Liver (tissue), 9 donors: ENCODE results near the gene PDP2. TPM values are rescaled to one million over a fixed set of nuclear protein-coding genes. Genes with fewer than 3 reads are reported as not detected.

Source experiments
- DNase-seq: peaks from one replicate; pipeline ENCODE4 v3.0.0-alpha.2; 2017; ENCODE audit warnings: low spot score
- H3K27ac ChIP-seq, 2 donors: one replicate each; pipeline ENCODE4 v1.7.0; 2013; ENCODE audit warnings: inconsistent platforms in 2 of 2, low read length in 2 of 2, control low read depth in 1 of 2, low read depth in 1 of 2, mild to moderate bottlenecking in 1 of 2
- H3K27me3 ChIP-seq, 4 donors: one replicate each; pipeline versions ENCODE4 v1.6.1 to v1.7.0; 2013; ENCODE audit warnings: low read length in 3 of 4, inconsistent platforms in 1 of 4, mild to moderate bottlenecking in 1 of 4, moderate library complexity in 1 of 4; ENCODE audit not compliant: control insufficient read depth in 4 of 4, insufficient read depth in 4 of 4
- H3K36me3 ChIP-seq, 4 donors: one replicate each; pipeline versions ENCODE4 v1.6.1 to v1.7.0; 2013; ENCODE audit warnings: low read length in 3 of 4, mild to moderate bottlenecking in 3 of 4, low read depth in 1 of 4, moderate library complexity in 1 of 4; ENCODE audit not compliant: control insufficient read depth in 4 of 4, insufficient read depth in 3 of 4
- H3K4me1 ChIP-seq, 4 donors: one replicate each; pipeline versions ENCODE4 v1.6.1 to v1.7.0; 2013; ENCODE audit warnings: low read length in 3 of 4, mild to moderate bottlenecking in 3 of 4, moderate library complexity in 1 of 4; ENCODE audit not compliant: control insufficient read depth in 4 of 4, insufficient read depth in 4 of 4
- H3K4me3 ChIP-seq, 3 donors: one replicate each; pipeline versions ENCODE4 v1.6.1 to v1.7.0; 2013; ENCODE audit warnings: low read length in 3 of 3, control low read depth in 1 of 3, low read depth in 1 of 3, mild to moderate bottlenecking in 1 of 3
- H3K9ac ChIP-seq, 2 donors: one replicate each; pipeline ENCODE4 v1.7.0; 2013; ENCODE audit warnings: low read length in 2 of 2, mild to moderate bottlenecking in 2 of 2, moderate library complexity in 2 of 2, control low read depth in 1 of 2, low read depth in 1 of 2
- H3K9me3 ChIP-seq, 4 donors: one replicate each; pipeline versions ENCODE4 v1.6.1 to v1.7.0; 2013; ENCODE audit warnings: low read length in 3 of 4; ENCODE audit not compliant: control insufficient read depth in 4 of 4
- ATF3 ChIP-seq: IDR thresholded peaks from 2 replicates; pipeline ENCODE4 v1.6.1; 2016; ENCODE audit warnings: antibody characterized with exemption
- EGR1 ChIP-seq, 2 donors: IDR thresholded peaks; 2 replicates each; pipeline ENCODE4 v1.6.1; 2016 to 2018; ENCODE audit warnings: antibody characterized with exemption in 2 of 2, low read depth in 2 of 2
- FOXA2 ChIP-seq: IDR thresholded peaks from 2 replicates; pipeline ENCODE4 v1.6.1; 2016; ENCODE audit warnings: antibody characterized with exemption
- GABPA ChIP-seq, 2 donors: IDR thresholded peaks in 1 of 2; conservative IDR thresholded peaks in 1 of 2; 2 replicates each; pipeline ENCODE4 v1.6.1; 2016; ENCODE audit warnings: antibody characterized with exemption in 2 of 2, mild to moderate bottlenecking in 1 of 2, moderate library complexity in 1 of 2
- HNF4A ChIP-seq, 2 donors: conservative IDR thresholded peaks; 2 replicates each; pipeline ENCODE4 v1.6.1; 2016; ENCODE audit warnings: antibody characterized with exemption in 2 of 2, mild to moderate bottlenecking in 2 of 2
- RAD21 ChIP-seq, 2 donors: IDR thresholded peaks; 2 replicates each; pipeline ENCODE4 v1.6.1; 2016; ENCODE audit warnings: antibody characterized with exemption in 2 of 2, mild to moderate bottlenecking in 2 of 2
- REST ChIP-seq: IDR thresholded peaks from 2 replicates; pipeline ENCODE4 v1.6.1; 2016; ENCODE audit warnings: antibody characterized with exemption, mild to moderate bottlenecking
- RXRA ChIP-seq, 2 donors: IDR thresholded peaks; 2 replicates each; pipeline ENCODE4 v1.6.1; 2017 to 2018; ENCODE audit warnings: antibody characterized with exemption in 2 of 2, mild to moderate bottlenecking in 1 of 2
- TAF1 ChIP-seq: conservative IDR thresholded peaks from 2 replicates; pipeline ENCODE4 v1.6.1; 2016; ENCODE audit warnings: antibody characterized with exemption, mild to moderate bottlenecking
- YY1 ChIP-seq: IDR thresholded peaks from 2 replicates; pipeline ENCODE4 v1.6.1; 2016; ENCODE audit warnings: antibody characterized with exemption, mild to moderate bottlenecking
- ZBTB33 ChIP-seq: IDR thresholded peaks from 2 replicates; pipeline ENCODE4 v1.6.1; 2016; ENCODE audit warnings: antibody characterized with exemption
- WGBS: extraction: QIAGEN DNeasy Blood & Tissue Kit; methylation state at CpG from one replicate; pipeline ENCODE4 v1.1.7; 2013; 5-methylcytosine and 5-hydroxymethylcytosine counted together
- polyA plus RNA-seq, 2 donors: library from polyadenylated mRNA; stranded (reverse) in 1 of 2; unstranded in 1 of 2; fragments of 200-250 nt in 1 of 2; fragments of >200 nt in 1 of 2; fragmentation: Nextera tagmentation in 1 of 2; extraction: Ambion mirVana in 1 of 2; gene quantifications; one replicate each; pipeline versions ENCODE4 v1.2.1 to v1.2.3, GENCODE V29; 2013 to 2015
- total RNA-seq, 2 donors: library from RNA; depleted of rRNA; stranded (reverse); fragments of >200 nt; gene quantifications; one replicate each; pipeline ENCODE4 v1.2.3, GENCODE V29; 2014
- TF ChIP-seq, protein P1 (sequence below): fragments of 150-350 bp; IDR thresholded peaks from 2 replicates; pipeline ENCODE4 v1.5.1; 2017; ENCODE audit warnings: improper control_type of control experiment, low read depth, low read length; ENCODE audit not compliant: missing input control
- donor health status: healthy.
- donor health status: healthy.
- donor health status: healthy.
- donor health status: healthy.
- donor health status: healthy.

Gene PDP2
- total and polyA plus RNA-seq, 4 donors: 2.3 to 9.4 (median 6.1) TPM

- Histone ChIP-seq H3K36me3 (no peaks in the 10 kb centered on the region), H3K4me3 (no peak overlapping the region), H3K27me3 (no peaks in the 10 kb centered on the region), H3K9me3 (no peaks in the 10 kb centered on the region), H3K9ac (no peak overlapping the region), H3K4me1 (peaks cover 3 to 24% (median 17%) of the 10 kb centered on the region in 4 donors), H3K27ac (no peak overlapping the region)
- 51% methylated on average over 5 of the region's 5 CpGs for WGBS
- TF ChIP-seq, protein P1, sequence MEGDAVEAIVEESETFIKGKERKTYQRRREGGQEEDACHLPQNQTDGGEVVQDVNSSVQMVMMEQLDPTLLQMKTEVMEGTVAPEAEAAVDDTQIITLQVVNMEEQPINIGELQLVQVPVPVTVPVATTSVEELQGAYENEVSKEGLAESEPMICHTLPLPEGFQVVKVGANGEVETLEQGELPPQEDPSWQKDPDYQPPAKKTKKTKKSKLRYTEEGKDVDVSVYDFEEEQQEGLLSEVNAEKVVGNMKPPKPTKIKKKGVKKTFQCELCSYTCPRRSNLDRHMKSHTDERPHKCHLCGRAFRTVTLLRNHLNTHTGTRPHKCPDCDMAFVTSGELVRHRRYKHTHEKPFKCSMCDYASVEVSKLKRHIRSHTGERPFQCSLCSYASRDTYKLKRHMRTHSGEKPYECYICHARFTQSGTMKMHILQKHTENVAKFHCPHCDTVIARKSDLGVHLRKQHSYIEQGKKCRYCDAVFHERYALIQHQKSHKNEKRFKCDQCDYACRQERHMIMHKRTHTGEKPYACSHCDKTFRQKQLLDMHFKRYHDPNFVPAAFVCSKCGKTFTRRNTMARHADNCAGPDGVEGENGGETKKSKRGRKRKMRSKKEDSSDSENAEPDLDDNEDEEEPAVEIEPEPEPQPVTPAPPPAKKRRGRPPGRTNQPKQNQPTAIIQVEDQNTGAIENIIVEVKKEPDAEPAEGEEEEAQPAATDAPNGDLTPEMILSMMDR: no peak
- TF ChIP-seq RXRA (IDR thresholded peaks at IDR 0.05): peak in 1 of 2 donors; percentile 33
- DNase-seq: no peak
Observed at GRCh38 chr16:66878067-66878466, 2.2 kb upstream of the PDP2 start.

GRCh38 chr16:66881014-66881417 lies 701 bp downstream of the PDP2 start:
- DNase-seq: no peak
- TF ChIP-seq REST: no peak
- TF ChIP-seq HNF4A (conservative IDR thresholded peaks at IDR 0.05): no peak
- TF ChIP-seq ZBTB33: no peak
- TF ChIP-seq EGR1 (IDR thresholded peaks at IDR 0.05; ENCODE audit: low read depth in 2 of 2): peak in 1 of 2 donors; percentile 88
- WGBS: 2% methylated on average over 23 of the region's 23 CpGs

GRCh38 chr16:66881560-66881959 lies 1.2 kb downstream of the PDP2 start:
- peak overlapping the region in 1 of 2 donors; percentile 2 for H3K27ac ChIP-seq
- no peak for TF ChIP-seq YY1
- TF ChIP-seq RXRA (IDR thresholded peaks at IDR 0.05): no peak
- TF ChIP-seq HNF4A (conservative IDR thresholded peaks at IDR 0.05): no peak
- no peak for TF ChIP-seq ATF3
- TF ChIP-seq RAD21 (IDR thresholded peaks at IDR 0.05): no peak
- TF ChIP-seq ZBTB33: no peak
- TF ChIP-seq EGR1 (IDR thresholded peaks at IDR 0.05; ENCODE audit: low read depth in 2 of 2): no peak
- no peak for TF ChIP-seq TAF1
- no peak for TF ChIP-seq FOXA2
- TF ChIP-seq GABPA (IDR thresholded peaks at IDR 0.05 in 1 of 2, conservative IDR thresholded peaks at IDR 0.05 in 1 of 2): no peak
- TF ChIP-seq REST: no peak

More at GRCh38 chr16:66881014-66881417, 701 bp downstream of the PDP2 start:
- peaks cover 3 to 21% (median 17%) of the 10 kb centered on the region in 4 donors for H3K4me1 ChIP-seq
- peaks cover 4 to 15% (median 10%) of the 10 kb centered on the region in 4 donors for H3K36me3 ChIP-seq
- H3K27ac ChIP-seq: peak overlapping the region; percentile 75 to 80
- H3K4me3 ChIP-seq: peak overlapping the region; percentile 68 to 82 (median 74)
- no peaks in the 10 kb centered on the region for H3K9me3 ChIP-seq
- no peaks in the 10 kb centered on the region for H3K27me3 ChIP-seq
- peak overlapping the region; percentile 55 to 81 for H3K9ac ChIP-seq

More at GRCh38 chr16:66881560-66881959, 1.2 kb downstream of the PDP2 start:
- DNase-seq: no peak
- WGBS: 69% methylated on average over 2 of the region's 2 CpGs
- Histone ChIP-seq H3K36me3 (peaks cover 4 to 20% (median 13%) of the 10 kb centered on the region in 4 donors), H3K9ac (no peak overlapping the region), H3K4me1 (peaks cover 3 to 21% (median 17%) of the 10 kb centered on the region in 4 donors), H3K4me3 (peak overlapping the region in 1 of 3 donors; percentile 74), H3K27me3 (no peaks in the 10 kb centered on the region), H3K9me3 (no peaks in the 10 kb centered on the region)
